ENCODE measurements around the gene ZC3H18. TPM values are rescaled to one million over a fixed set of nuclear protein-coding genes. Genes with fewer than 3 reads are reported as not detected.

ZC3H18 gene
- total RNA-seq, 1 experiment from 2014 or later, result 61.8 TPM

GRCh38 chr16:88550246-88550661 lies 19.9 kb upstream of the ZC3H18 start:
- ChIA-PET POLR2A (no interaction called here), CTCF (interaction anchor here (0.6 to 1.3 kb wide), 2 partner anchors 9 to 113 kb away, joined by 4 to 6 read pairs; no protein-coding TSS in a partner anchor)
- no peak for TF ChIP-seq TEAD4 (CRISPR knock-in tag; IDR thresholded peaks at IDR 0.05)
- TF ChIP-seq, protein P1, sequence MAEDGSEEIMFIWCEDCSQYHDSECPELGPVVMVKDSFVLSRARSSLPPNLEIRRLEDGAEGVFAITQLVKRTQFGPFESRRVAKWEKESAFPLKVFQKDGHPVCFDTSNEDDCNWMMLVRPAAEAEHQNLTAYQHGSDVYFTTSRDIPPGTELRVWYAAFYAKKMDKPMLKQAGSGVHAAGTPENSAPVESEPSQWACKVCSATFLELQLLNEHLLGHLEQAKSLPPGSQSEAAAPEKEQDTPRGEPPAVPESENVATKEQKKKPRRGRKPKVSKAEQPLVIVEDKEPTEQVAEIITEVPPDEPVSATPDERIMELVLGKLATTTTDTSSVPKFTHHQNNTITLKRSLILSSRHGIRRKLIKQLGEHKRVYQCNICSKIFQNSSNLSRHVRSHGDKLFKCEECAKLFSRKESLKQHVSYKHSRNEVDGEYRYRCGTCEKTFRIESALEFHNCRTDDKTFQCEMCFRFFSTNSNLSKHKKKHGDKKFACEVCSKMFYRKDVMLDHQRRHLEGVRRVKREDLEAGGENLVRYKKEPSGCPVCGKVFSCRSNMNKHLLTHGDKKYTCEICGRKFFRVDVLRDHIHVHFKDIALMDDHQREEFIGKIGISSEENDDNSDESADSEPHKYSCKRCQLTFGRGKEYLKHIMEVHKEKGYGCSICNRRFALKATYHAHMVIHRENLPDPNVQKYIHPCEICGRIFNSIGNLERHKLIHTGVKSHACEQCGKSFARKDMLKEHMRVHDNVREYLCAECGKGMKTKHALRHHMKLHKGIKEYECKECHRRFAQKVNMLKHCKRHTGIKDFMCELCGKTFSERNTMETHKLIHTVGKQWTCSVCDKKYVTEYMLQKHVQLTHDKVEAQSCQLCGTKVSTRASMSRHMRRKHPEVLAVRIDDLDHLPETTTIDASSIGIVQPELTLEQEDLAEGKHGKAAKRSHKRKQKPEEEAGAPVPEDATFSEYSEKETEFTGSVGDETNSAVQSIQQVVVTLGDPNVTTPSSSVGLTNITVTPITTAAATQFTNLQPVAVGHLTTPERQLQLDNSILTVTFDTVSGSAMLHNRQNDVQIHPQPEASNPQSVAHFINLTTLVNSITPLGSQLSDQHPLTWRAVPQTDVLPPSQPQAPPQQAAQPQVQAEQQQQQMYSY (CRISPR knock-in tag; IDR thresholded peaks at IDR 0.05), result 0 out of 2 replicates have a peak, but pooled peaks have one; percentile 17
- TF ChIP-seq, protein P2, sequence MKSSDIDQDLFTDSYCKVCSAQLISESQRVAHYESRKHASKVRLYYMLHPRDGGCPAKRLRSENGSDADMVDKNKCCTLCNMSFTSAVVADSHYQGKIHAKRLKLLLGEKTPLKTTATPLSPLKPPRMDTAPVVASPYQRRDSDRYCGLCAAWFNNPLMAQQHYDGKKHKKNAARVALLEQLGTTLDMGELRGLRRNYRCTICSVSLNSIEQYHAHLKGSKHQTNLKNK (CRISPR knock-in tag; IDR thresholded peaks at IDR 0.05), result no peak
- peaks cover 3% of the 10 kb centered on the region; the same call in 1 of the 2 replicates for H3K4me1 Mint-ChIP-seq
- H3K36me3 Mint-ChIP-seq, result no peaks in the 10 kb centered on the region
- H3K27ac Mint-ChIP-seq, result no peak overlapping the region
- DNase-seq (ENCODE audit: low spot score), result no peak
- no peaks in the 10 kb centered on the region for H3K9me3 Mint-ChIP-seq
- no peak for ATAC-seq
- no peak overlapping the region for H3K4me3 Mint-ChIP-seq
- peaks cover 45% of the 10 kb centered on the region for H3K27me3 Mint-ChIP-seq (ENCODE audit: low read depth)

DNA sequence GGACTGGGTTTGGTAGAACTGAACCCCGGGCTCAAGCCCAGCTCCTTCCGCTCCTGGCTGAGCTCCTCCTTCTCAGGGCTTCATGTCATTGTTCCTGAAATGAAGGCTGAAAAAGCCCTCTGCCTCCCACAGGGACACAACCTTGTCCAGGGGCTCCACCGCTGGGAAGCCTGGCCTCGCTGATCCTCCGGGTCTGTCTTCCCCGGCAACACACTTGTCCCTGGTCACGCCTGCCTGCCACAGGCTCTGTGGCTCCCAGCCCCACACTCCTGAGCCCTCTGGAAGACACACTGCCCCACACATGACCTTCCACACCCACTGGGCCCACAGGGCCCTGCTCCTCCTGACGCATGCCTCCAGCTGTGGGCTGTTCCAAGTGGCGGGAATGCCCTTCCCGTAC lies 18.0 kb upstream of the ZC3H18 start:
- POLR2A ChIA-PET, result no interaction called here
- no peak for DNase-seq (ENCODE audit: low spot score)

More for the DNA sequence above, 18.0 kb upstream of the ZC3H18 start:
- no peak for ATAC-seq
- CTCF ChIA-PET, result no interaction called here
- peaks cover 32% of the 10 kb centered on the region for H3K27me3 Mint-ChIP-seq (ENCODE audit: low read depth)
- no peak overlapping the region for H3K27ac Mint-ChIP-seq
- peaks cover 5% of the 10 kb centered on the region for H3K9me3 Mint-ChIP-seq
- H3K36me3 Mint-ChIP-seq, result no peaks in the 10 kb centered on the region
- H3K4me1 Mint-ChIP-seq, result peaks cover 3% of the 10 kb centered on the region; the same call in 1 of the 2 replicates
- no peak for TF ChIP-seq RELA (CRISPR knock-in tag; IDR thresholded peaks at IDR 0.05; ENCODE audit: borderline replicate concordance)
- no peak for TF ChIP-seq FOXP1 (CRISPR knock-in tag; IDR thresholded peaks at IDR 0.05; ENCODE audit: borderline replicate concordance)
- no peak for TF ChIP-seq MAX (CRISPR knock-in tag; IDR thresholded peaks at IDR 0.05)
- TF ChIP-seq TCF7 (CRISPR knock-in tag; IDR thresholded peaks at IDR 0.05; ENCODE audit: low read depth), result no peak
- TF ChIP-seq USF1 (CRISPR knock-in tag; IDR thresholded peaks at IDR 0.05), result no peak
- TF ChIP-seq E2F5 (CRISPR knock-in tag; IDR thresholded peaks at IDR 0.05), result no peak
- no peak for TF ChIP-seq ERG (CRISPR knock-in tag; IDR thresholded peaks at IDR 0.05)
- TF ChIP-seq ESRRA (CRISPR knock-in tag; IDR thresholded peaks at IDR 0.05; ENCODE audit: borderline replicate concordance), result no peak
- TF ChIP-seq ZNF317 (CRISPR knock-in tag; IDR thresholded peaks at IDR 0.05; ENCODE audit: borderline replicate concordance, low read depth), result no peak
- no peak for TF ChIP-seq JUN (CRISPR knock-in tag; IDR thresholded peaks at IDR 0.05)
- TF ChIP-seq MYBL2 (CRISPR knock-in tag; IDR thresholded peaks at IDR 0.05), result no peak
- TF ChIP-seq, protein P3, sequence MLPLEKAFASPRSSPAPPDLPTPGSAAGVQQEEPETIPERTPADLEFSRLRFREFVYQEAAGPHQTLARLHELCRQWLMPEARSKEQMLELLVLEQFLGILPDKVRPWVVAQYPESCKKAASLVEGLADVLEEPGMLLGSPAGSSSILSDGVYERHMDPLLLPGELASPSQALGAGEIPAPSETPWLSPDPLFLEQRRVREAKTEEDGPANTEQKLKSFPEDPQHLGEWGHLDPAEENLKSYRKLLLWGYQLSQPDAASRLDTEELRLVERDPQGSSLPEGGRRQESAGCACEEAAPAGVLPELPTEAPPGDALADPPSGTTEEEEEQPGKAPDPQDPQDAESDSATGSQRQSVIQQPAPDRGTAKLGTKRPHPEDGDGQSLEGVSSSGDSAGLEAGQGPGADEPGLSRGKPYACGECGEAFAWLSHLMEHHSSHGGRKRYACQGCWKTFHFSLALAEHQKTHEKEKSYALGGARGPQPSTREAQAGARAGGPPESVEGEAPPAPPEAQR (CRISPR knock-in tag; IDR thresholded peaks at IDR 0.05), result no peak
- H3K4me3 Mint-ChIP-seq, result no peak overlapping the region

All from WTC11 (cell line).